Measurements from ENCODE around the gene SDCBP2.

Gene SDCBP2

DNA sequence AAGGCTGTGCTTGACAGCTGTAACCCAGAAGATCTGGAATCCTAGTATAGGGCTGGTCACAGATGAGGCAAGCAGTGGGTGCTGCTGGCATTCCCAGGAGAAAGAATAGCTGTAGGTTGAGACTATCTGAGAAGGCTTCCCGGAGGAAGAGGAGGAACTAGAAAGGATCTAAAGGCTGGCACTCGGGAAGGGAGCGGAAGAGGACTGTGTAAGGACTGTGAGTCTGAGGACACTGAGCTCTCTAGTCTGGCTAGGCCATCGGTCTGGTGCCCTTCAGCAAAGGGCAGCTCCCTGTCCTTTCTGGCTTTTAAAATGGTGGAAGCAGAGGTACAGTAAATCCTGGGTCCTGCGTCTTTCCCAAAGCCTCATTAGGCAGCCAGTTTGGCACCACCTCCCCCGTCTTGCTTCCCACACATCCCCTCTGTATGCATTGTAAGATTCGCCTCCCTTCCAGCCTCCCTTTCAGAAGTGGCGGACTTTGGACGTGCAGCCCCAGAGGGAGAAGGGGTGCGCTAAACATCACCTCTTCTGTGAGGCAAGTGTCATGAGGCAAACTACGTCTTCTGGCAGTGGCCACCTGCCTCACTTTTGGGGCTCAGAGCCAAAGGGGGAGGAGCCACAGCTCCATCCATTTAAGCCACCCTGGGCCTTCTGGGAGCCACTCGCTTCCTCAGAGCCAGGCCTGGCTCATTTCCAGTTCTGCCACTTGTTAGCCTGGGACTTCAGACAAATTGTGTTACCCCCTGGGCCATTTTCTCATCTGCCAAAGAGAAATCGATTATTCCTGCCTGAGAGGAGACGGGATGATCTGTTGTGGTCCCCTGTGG lies 54.2 kb downstream of the SDCBP2 start:
- H3K4me2 ChIP-seq (ENCODE audit: low read length), result no peak overlapping the region
- no peaks in the 10 kb centered on the region for H3K9me3 ChIP-seq (replicated peaks; ENCODE audit: low read length)
- H3K27me3 ChIP-seq (ENCODE audit: control insufficient read depth, insufficient read depth, low read length), result no peaks in the 10 kb centered on the region
- no peaks in the 10 kb centered on the region for H3K4me1 ChIP-seq (ENCODE audit: control insufficient read depth, insufficient read depth, low read length)
- H3K36me3 ChIP-seq (ENCODE audit: insufficient read depth, low read length), result no peaks in the 10 kb centered on the region
- H3K9ac ChIP-seq (ENCODE audit: low read depth, low read length), result no peak overlapping the region
- no peak overlapping the region for H3K4me3 ChIP-seq (ENCODE audit: low read length)

DNA sequence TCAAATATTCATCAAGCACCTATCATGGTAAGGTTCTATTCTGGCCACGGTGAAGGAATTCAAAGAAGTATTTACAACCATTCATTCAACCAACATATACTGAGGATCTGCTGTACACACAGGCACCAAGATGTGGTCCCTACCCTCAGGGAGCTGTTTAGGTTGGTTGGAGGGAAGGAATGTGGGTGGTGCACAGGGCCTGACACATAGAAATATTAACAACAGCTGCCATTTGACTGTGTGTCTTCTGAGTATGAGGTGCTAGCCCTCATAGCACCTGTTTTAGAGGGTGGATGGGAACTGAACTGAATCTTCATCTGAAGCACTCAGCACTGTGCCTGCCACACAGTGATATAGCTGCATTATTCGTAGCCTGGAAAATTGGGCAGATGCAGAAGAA lies 55.6 kb downstream of the SDCBP2 start:
- Histone ChIP-seq H3K36me3 (ENCODE audit: insufficient read depth, low read length) (no peaks in the 10 kb centered on the region), H3K4me2 (ENCODE audit: low read length) (no peak overlapping the region), H3K4me3 (ENCODE audit: low read length) (no peak overlapping the region), H3K9me3 (replicated peaks; ENCODE audit: low read length) (no peaks in the 10 kb centered on the region), H3K27me3 (ENCODE audit: control insufficient read depth, insufficient read depth, low read length) (no peaks in the 10 kb centered on the region), H3K9ac (ENCODE audit: low read depth, low read length) (no peak overlapping the region), H3K4me1 (ENCODE audit: control insufficient read depth, insufficient read depth, low read length) (no peaks in the 10 kb centered on the region)

GRCh38 chr20:1272368-1273100 lies 56.4 kb downstream of the SDCBP2 start:
- Histone ChIP-seq H3K27me3 (ENCODE audit: control insufficient read depth, insufficient read depth, low read length) (no peaks in the 10 kb centered on the region), H3K9ac (ENCODE audit: low read depth, low read length) (no peak overlapping the region), H3K36me3 (ENCODE audit: insufficient read depth, low read length) (no peaks in the 10 kb centered on the region), H3K4me1 (ENCODE audit: control insufficient read depth, insufficient read depth, low read length) (no peaks in the 10 kb centered on the region), H3K9me3 (replicated peaks; ENCODE audit: low read length) (no peaks in the 10 kb centered on the region), H3K4me3 (ENCODE audit: low read length) (no peak overlapping the region), H3K4me2 (ENCODE audit: low read length) (no peak overlapping the region)

DNA sequence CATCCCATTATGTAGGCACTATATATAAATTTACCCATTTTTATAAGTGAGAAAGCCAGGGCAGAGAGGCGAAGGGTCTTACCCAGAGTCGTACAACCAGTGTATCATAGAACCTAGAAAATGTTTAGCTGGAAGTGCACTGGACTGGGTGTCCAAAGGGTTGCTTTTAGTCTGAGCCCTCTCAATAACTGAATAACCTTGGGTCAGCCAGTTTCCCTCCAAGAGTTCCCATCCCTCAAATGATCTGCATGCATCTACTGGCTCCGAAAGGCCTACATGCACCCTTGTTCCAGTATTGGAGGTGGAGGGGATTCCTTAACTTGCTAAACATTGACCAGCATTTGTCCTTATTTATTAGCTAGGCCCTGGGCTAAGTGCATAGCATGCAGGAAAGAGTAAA lies 59.1 kb downstream of the SDCBP2 start:
- Histone ChIP-seq H3K36me3 (ENCODE audit: insufficient read depth, low read length) (no peaks in the 10 kb centered on the region), H3K4me3 (ENCODE audit: low read length) (no peak overlapping the region), H3K4me1 (ENCODE audit: control insufficient read depth, insufficient read depth, low read length) (peaks cover 17% of the 10 kb centered on the region), H3K27me3 (ENCODE audit: control insufficient read depth, insufficient read depth, low read length) (no peaks in the 10 kb centered on the region), H3K9me3 (replicated peaks; ENCODE audit: low read length) (no peaks in the 10 kb centered on the region), H3K4me2 (ENCODE audit: low read length) (no peak overlapping the region), H3K9ac (ENCODE audit: low read depth, low read length) (no peak overlapping the region)

GRCh38 chr20:1269235-1269634 lies 59.7 kb downstream of the SDCBP2 start:
- Histone ChIP-seq H3K4me2 (ENCODE audit: low read length) (no peak overlapping the region), H3K4me1 (ENCODE audit: control insufficient read depth, insufficient read depth, low read length) (peaks cover 17% of the 10 kb centered on the region), H3K9ac (ENCODE audit: low read depth, low read length) (no peak overlapping the region), H3K36me3 (ENCODE audit: insufficient read depth, low read length) (no peaks in the 10 kb centered on the region), H3K27me3 (ENCODE audit: control insufficient read depth, insufficient read depth, low read length) (no peaks in the 10 kb centered on the region), H3K9me3 (replicated peaks; ENCODE audit: low read length) (no peaks in the 10 kb centered on the region), H3K4me3 (ENCODE audit: low read length) (no peak overlapping the region)

GRCh38 chr20:1267809-1268374 lies 61.0 kb downstream of the SDCBP2 start:
- no peak overlapping the region for H3K9ac ChIP-seq (ENCODE audit: low read depth, low read length)
- H3K4me3 ChIP-seq (ENCODE audit: low read length), result no peak overlapping the region

DNA sequence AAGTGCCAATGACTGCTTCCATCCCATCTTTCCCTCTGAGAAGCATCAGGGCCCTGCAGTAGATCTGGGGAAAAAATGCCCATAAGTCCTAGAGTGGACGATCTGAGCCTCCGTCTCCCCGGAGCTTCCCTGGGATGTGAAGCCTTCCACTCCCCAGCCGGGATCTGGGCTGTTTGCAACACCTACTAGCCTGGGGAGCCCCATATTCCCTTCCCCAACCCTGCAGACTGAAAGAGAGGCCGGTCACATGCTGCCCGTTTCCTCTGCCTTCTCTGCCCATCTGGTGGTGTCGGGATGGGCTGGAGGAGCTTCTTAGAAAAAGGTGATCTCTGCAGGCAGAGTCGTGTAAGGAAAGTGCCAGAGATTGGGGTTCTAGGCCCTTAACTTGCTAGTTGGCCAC lies 61.8 kb downstream of the SDCBP2 start:
- no peaks in the 10 kb centered on the region for H3K36me3 ChIP-seq (ENCODE audit: insufficient read depth, low read length)
- H3K9me3 ChIP-seq (replicated peaks; ENCODE audit: low read length), result no peaks in the 10 kb centered on the region
- peak overlapping the region; percentile 78 for H3K4me3 ChIP-seq (ENCODE audit: low read length)
- H3K9ac ChIP-seq (ENCODE audit: low read depth, low read length), result peak overlapping the region; percentile 59
- H3K4me1 ChIP-seq (ENCODE audit: control insufficient read depth, insufficient read depth, low read length), result peaks cover 17% of the 10 kb centered on the region
- peak overlapping the region; percentile 90 for H3K4me2 ChIP-seq (ENCODE audit: low read length)
- H3K27me3 ChIP-seq (ENCODE audit: control insufficient read depth, insufficient read depth, low read length), result no peaks in the 10 kb centered on the region

More at GRCh38 chr20:1267809-1268374, 61.0 kb downstream of the SDCBP2 start:
- no peaks in the 10 kb centered on the region for H3K9me3 ChIP-seq (replicated peaks; ENCODE audit: low read length)
- no peak overlapping the region for H3K4me2 ChIP-seq (ENCODE audit: low read length)
- H3K36me3 ChIP-seq (ENCODE audit: insufficient read depth, low read length), result no peaks in the 10 kb centered on the region
- H3K27me3 ChIP-seq (ENCODE audit: control insufficient read depth, insufficient read depth, low read length), result no peaks in the 10 kb centered on the region
- H3K4me1 ChIP-seq (ENCODE audit: control insufficient read depth, insufficient read depth, low read length), result peaks cover 17% of the 10 kb centered on the region

DNA sequence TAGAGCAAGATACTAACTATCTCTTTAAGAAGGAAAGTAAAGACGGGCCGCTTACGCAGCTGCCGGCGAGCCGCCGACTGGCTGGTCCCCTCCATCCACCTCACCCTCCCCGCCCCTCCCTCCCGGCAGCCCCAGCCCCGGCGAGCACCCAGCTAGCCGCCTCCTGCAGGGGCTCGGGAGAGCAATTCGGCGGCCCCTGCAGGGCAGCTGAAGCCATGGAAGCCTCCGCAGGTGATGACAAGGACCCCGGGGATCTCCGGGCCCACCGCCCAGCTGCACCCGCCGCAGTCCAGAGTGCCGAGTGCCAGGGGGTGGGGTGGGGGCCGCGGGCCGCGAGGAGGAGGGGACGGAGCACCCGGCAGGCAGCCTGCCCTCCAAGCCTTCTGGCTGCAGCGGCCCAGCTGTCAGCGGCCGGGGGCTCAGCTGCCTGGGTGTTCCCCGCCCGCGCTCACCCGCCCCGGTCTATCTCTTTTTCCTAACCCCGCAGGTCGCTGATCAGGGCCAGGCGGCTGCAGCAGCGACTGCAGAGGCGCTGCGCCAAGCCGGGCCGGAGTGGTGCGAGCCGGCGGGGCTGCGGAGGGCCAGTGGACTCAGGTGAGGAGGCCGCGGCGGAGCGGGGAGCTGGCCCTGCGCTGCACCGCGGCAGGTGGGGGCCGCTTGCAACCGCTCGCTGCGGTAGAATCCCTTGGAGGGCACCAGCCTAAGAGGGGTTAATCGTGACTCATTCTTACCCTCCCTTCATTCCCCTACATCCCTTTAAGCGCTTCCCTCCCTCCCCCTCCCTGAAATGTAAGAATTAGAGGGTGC lies 62.6 kb downstream of the SDCBP2 start, which contains the start of gene SNPH:
Gene SNPH, plus strand, starts transcription at position 128 of the 807 bp plus-strand sequence. CDS start 29,946 bp downstream, outside the sequence.
- H3K9ac ChIP-seq (ENCODE audit: low read depth, low read length), result peak within 1 kb of the TSS; percentile 74
- H3K36me3 ChIP-seq (ENCODE audit: insufficient read depth, low read length), result no peaks in the 10 kb centered on the region
- peak within 1 kb of the TSS; percentile 90 for H3K4me2 ChIP-seq (ENCODE audit: low read length)
- H3K4me1 ChIP-seq (ENCODE audit: control insufficient read depth, insufficient read depth, low read length), result peaks cover 17% of the 10 kb centered on the region
- no peaks in the 10 kb centered on the region for H3K27me3 ChIP-seq (ENCODE audit: control insufficient read depth, insufficient read depth, low read length)
- H3K9me3 ChIP-seq (replicated peaks; ENCODE audit: low read length), result no peaks in the 10 kb centered on the region
- H3K4me3 ChIP-seq (ENCODE audit: low read length), result peak within 1 kb of the TSS; percentile 78

DNA sequence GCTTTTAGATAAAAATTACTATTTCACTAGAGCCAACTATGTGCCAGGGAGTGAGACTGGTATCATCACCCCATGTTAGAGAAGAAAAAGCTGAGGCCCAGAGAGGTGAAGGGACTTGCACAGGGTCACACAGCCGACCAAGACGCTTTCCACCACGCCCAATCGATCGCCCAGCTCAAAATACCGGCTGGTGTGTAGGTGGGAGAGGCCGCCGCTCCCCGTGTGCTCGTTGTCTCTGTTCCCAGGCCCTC lies 63.1 kb downstream of the SDCBP2 start:
- Histone ChIP-seq H3K4me3 (ENCODE audit: low read length) (peak overlapping the region; percentile 78), H3K9me3 (replicated peaks; ENCODE audit: low read length) (no peaks in the 10 kb centered on the region), H3K27me3 (ENCODE audit: control insufficient read depth, insufficient read depth, low read length) (peaks cover 3% of the 10 kb centered on the region), H3K36me3 (ENCODE audit: insufficient read depth, low read length) (no peaks in the 10 kb centered on the region), H3K4me2 (ENCODE audit: low read length) (peak overlapping the region; percentile 90), H3K4me1 (ENCODE audit: control insufficient read depth, insufficient read depth, low read length) (peaks cover 17% of the 10 kb centered on the region), H3K9ac (ENCODE audit: low read depth, low read length) (peak overlapping the region; percentile 74)

GRCh38 chr20:1265226-1265915 lies 63.6 kb downstream of the SDCBP2 start:
- peak overlapping the region; percentile 90 for H3K4me2 ChIP-seq (ENCODE audit: low read length)
- no peaks in the 10 kb centered on the region for H3K9me3 ChIP-seq (replicated peaks; ENCODE audit: low read length)
- peak overlapping the region; percentile 78 for H3K4me3 ChIP-seq (ENCODE audit: low read length)
- peaks cover 7% of the 10 kb centered on the region for H3K27me3 ChIP-seq (ENCODE audit: control insufficient read depth, insufficient read depth, low read length)
- H3K36me3 ChIP-seq (ENCODE audit: insufficient read depth, low read length), result no peaks in the 10 kb centered on the region
- H3K4me1 ChIP-seq (ENCODE audit: control insufficient read depth, insufficient read depth, low read length), result peaks cover 17% of the 10 kb centered on the region
- H3K9ac ChIP-seq (ENCODE audit: low read depth, low read length), result peak overlapping the region; percentile 74

DNA sequence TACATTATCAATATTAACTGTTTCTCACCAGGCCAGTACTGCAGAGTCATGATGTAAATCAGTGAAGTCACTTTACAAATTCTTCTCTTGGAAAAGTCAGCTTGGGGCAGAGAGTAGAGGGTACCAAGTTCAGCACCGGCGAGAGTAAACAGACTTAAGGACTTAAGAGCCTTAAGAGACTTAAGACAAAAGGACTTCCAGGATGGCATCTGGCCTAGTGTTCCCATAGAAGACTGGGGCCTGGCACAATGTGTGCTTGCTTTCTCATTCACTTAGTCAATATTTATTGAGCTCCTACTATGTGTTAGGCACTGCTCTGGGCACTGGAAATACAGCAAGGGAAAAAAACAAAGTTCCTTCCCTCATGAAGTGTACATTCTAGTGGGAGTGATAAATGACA lies 64.2 kb downstream of the SDCBP2 start:
- peaks cover 9% of the 10 kb centered on the region for H3K27me3 ChIP-seq (ENCODE audit: control insufficient read depth, insufficient read depth, low read length)
- H3K9me3 ChIP-seq (replicated peaks; ENCODE audit: low read length), result no peaks in the 10 kb centered on the region
- no peaks in the 10 kb centered on the region for H3K36me3 ChIP-seq (ENCODE audit: insufficient read depth, low read length)
- H3K4me1 ChIP-seq (ENCODE audit: control insufficient read depth, insufficient read depth, low read length), result peaks cover 17% of the 10 kb centered on the region
- H3K4me3 ChIP-seq (ENCODE audit: low read length), result no peak overlapping the region
- H3K4me2 ChIP-seq (ENCODE audit: low read length), result no peak overlapping the region
- no peak overlapping the region for H3K9ac ChIP-seq (ENCODE audit: low read depth, low read length)
